ENCODE data around the gene RBFOX1.

The RBFOX1 gene

DNA sequence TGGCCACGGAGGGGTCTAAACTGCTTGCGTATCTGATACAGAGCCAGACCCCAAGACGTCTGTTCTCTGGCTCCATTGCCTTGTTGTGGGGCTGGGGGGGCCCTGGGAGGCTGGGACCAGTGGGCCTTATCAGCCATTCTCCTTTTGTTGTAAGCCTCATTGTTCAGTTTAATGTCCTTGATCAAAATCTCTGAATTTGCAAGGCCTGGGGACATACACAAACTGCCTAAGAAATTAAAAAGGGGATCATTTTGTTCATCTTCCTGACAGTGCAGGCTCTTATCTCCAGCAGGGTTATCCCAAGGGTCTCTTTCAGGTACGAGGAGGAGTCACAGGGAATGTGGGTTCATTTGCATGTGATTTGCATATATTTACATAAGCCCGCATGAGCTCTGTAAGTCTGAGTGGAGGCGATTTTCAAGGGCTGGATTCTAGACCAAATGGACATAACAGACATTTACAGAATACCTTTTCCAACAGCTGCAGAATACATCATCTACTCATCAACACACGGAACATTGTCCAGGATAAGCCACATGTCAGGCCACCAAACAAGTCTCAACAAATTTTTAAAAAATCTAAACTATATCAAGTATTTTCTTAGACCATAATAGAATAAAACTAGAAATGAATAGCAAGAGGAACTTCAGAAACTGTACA lies 269.8 kb downstream of the RBFOX1 start:
- DNase-seq (ENCODE audit: low read depth): no peak

GRCh38 chr16:7605812-7606211 lies 273.2 kb downstream of the RBFOX1 start:
- no peak for DNase-seq (ENCODE audit: low read depth)

- DNase-seq (ENCODE audit: low read depth): no peak
Measured at GRCh38 chr16:7612671-7613070, 280.0 kb downstream of the RBFOX1 start.

GRCh38 chr16:7613518-7613917 lies 280.9 kb downstream of the RBFOX1 start:
- no peak for DNase-seq (ENCODE audit: low read depth)

DNA sequence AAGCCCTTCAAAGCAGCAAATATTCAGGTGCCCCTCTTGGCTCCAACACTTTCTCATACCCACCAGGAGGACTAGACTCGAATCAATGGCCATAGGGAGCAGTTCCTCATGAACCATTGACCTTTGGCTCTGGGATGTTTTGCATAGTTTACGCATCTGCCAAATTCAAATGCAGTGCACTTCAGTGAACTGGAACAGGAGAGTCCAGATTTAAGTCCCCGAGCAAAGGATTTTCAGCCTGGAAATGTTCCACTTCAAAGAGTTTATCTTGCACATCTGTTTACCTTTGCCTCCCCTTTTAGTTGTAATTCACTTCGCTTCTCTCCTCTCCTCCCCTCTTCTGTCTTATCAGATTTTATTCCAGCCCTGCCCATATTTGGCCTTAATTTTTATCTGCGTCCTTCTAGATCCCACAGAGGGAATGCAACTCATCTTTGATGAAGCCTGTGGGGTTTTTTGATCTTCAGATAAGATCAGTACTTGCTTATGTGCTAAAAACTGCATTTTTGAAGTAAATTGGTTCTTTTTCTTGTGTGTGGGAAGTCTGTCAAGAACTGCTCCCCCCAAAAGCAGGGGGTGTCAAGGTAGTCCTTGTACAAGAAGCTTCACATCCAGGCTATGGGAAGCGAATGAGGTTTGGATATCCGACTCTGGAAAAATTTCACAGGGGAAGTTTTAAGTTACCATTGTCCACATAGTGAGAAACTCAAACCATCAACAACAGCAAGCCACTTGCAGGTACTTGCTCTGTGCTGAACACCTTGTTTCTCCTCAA lies 281.6 kb downstream of the RBFOX1 start:
- DNase-seq (ENCODE audit: low read depth): no peak

DNA sequence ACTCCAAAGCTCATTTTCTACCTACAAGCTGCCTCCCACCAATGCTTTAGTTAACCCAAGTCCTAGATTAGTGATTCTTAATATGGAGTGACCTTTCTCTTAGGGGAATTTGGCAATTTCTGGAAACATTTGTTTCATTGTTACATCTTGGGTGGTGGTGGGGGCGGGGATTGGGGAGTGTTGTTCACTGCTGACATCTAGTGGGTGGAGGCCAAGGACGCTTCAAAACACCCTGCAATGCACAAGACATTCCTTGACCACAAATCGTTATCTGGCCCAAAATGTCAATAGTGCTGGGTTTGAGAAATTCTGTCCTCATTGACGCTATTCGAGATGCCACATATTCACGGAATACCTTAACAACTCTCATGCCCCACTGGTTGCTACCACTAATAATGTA lies 282.9 kb downstream of the RBFOX1 start:
- no peak for DNase-seq (ENCODE audit: low read depth)

- DNase-seq (ENCODE audit: low read depth): no peak
Measured at GRCh38 chr16:7624871-7625766, 292.5 kb downstream of the RBFOX1 start.

DNA sequence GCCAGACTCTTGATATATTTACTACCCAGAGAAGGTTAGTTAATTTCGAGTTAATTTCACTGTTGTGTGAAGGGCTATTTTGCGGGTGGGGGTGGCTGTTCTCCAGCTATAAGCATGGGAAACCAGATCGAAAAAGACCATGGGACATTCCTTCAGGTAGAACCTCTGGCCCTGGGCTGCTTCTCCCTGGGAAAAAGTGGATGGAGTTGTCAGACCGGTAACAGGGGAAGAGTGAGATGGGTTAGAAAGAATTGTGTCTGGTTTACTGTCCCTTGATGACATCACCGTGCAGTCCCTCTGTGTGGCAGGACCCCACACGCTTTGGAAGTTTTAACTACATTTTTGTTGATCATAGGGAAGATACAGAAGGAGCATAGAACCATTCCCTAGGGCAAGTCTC lies 296.3 kb downstream of the RBFOX1 start:
- no peak for DNase-seq (ENCODE audit: low read depth)

DNA sequence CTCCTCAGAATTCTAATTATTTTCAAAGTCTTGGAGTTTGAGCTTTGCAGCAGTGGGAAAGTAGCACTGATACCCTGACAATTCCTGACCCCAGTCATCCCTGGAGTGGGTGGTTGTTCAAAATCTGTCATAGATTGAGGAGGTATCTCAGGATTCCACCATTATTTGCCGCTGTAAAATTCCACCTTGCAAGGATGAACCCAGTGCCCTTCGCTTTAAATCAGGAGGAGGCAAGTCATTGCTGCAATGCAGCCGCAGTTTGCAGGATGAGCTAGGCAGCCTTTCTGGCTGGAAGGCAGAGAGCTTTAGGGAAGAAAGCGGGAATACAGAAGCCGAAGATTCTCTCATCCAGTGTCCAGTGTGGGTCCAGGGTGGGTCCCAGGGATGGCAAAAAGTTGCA lies 296.9 kb downstream of the RBFOX1 start:
- DNase-seq (ENCODE audit: low read depth): no peak

DNA sequence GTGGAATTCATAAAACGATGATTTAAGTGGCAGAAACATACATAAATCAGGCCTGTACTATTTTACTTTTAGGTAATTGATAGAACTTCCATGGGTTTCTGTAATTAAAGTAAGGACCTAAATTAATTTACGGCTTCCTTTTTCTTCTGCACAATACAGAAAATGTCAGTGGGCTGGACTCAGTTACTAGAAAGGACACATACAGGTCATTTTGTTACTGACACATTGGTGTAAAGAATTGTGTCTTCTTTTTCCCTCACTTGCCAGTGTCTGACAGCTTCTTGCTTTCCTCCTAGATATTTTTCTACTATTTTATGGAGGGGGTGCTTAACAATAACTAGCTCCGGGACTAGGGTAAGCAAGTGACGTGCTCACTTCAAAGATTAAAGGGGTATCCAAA lies 304.8 kb downstream of the RBFOX1 start:
- no peak for DNase-seq (ENCODE audit: low read depth)

DNA sequence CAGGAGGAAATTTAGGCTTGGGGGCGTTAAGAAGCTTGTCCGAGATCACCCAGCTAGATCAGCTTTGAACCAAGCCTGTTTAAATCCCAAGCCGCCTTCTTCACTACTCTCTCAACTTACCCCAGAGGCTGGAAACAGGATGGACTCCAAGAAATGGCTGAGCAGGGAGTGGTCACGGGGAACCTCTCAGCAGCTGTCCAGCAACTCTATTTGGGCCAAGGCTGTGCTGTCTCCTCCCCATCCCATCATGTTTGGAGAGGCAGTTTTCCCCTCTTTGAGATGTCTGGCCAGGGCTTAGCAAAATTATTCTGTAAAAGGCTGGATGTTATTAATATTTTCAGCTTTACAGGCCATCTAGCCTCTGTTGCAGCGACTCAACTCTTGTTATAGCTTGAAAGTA lies 305.7 kb downstream of the RBFOX1 start:
- DNase-seq (ENCODE audit: low read depth): no peak

DNA sequence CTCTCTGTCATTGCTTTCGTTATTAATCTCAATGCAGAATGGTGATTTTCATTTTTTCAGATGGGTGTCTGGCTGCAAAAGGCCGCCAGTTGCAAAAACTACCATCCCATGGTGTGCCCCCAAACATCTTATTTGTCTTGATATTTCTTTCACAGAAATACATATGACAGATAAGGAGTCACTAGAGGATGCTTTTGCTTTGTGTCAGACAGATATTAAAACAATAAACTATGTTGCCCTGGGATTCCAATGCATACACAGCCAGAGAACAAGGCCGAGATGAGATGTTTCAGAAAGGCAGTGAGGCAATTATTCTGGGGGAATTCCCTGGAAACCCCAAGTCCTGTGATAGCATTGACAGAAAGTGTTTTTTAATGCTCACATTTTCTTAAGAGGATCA lies 307.7 kb downstream of the RBFOX1 start:
- no peak for DNase-seq (ENCODE audit: low read depth)

- DNase-seq (ENCODE audit: low read depth): no peak
Measured at GRCh38 chr16:7644176-7644575, 311.5 kb downstream of the RBFOX1 start.

DNA sequence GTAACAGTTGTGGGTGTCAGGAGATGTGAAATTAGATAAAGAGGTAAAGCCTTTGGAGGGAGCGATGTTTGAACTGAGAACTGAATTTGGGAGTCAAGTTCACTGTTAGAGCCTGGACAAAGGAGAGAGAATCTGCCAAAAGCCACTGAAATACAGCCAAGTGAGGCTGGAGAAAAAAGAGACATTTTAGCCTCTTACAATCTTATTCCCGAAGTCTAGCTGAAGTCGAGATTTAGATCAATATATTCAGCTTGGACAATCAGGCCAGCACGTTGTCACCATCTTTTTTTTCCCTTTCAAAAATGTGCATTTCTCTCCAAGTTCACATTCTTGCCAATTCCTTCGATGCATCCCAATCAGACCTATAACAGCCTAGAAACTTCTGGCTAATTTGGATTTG lies 312.2 kb downstream of the RBFOX1 start:
- DNase-seq (ENCODE audit: low read depth): no peak

GRCh38 chr16:7646821-7647500 lies 314.3 kb downstream of the RBFOX1 start:
- no peak for DNase-seq (ENCODE audit: low read depth)

DNA sequence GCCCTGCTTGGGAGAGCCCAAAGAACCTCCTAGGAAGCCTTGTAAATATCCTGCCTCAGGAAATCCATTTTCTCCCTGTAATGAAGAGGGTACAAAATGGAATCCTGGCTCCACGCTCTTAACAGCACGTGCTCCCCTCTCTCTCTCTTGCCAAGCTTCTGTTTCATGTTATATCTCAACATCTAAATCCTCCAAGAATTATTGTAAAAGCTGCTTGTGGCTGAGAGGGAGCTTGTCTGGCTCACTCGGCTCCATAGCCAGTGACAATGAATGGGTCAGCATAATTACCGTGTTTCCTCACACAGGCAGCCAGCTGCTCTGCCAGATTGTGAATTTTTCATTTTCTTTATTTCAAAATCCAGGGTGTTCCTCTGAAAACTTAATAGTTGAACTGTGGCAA lies 317.8 kb downstream of the RBFOX1 start:
- no peak for DNase-seq (ENCODE audit: low read depth)

GRCh38 chr16:7651803-7652570 lies 319.3 kb downstream of the RBFOX1 start:
- no peak for DNase-seq (ENCODE audit: low read depth)

DNA sequence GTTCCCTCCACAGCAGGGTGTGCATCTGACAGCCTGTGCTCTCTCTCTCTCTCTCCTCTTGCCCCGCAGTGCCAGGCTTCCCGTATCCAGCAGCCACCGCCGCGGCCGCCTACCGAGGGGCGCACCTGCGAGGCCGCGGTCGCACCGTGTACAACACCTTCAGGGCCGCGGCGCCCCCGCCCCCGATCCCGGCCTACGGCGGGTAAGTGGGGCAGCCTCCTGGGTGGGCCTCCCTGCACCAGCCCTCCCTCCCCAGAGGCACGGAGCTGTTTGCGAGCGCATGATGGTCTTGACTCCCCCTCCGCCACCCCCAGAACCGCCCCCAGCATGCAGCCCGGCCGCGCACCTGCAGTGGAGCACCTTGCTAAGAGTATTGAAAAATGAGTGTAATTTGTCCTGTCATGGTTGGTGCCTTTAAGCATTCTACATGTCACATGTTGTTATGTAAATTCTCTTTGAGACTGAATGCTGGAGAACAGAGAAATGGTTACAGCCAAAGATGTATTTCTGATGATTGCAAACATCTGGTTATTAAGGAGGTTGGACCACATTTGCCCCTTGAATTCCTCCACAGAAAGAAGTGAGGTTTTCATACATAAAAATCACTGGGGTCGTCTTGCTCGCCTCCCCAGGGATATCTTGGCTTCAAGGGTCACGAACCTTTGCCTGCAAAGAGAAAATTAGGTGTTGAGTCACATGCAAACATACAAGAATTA lies 321.3 kb downstream of the RBFOX1 start:
- DNase-seq (ENCODE audit: low read depth): no peak

- DNase-seq (ENCODE audit: low read depth): no peak
Measured at GRCh38 chr16:7675628-7676027, 343.0 kb downstream of the RBFOX1 start.

DNA sequence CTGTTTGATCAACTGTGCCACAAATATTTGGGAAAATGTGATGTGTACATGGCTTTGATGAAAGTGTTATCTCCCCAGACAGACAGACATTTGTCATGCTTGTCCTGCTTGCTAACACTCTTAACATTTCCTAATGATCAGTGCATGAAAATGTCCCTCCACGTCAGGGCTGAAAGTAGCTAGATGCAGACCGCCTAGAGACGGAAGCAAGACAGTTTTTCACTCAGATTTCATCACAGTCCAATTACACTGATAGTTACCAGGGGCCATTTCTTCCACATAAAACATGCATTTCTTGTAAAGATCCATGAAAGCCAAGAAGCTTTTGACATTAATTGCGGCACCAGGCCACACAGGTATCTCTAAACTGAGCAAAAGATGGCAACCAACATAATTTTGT lies 347.7 kb downstream of the RBFOX1 start:
- no peak for DNase-seq (ENCODE audit: low read depth)

GRCh38 chr16:7688811-7689210 lies 356.2 kb downstream of the RBFOX1 start:
- DNase-seq (ENCODE audit: low read depth): no peak
